CD4-positive, alpha-beta T cell (primary cell): ENCODE measurements around the gene TPTE. TPM values are rescaled to one million over a fixed set of nuclear protein-coding genes. Genes with fewer than 3 reads are reported as not detected.
A peak's percentile ranks its signal among the peaks of the same experiment; 100 is the strongest.
"Not testable (repeated sequence)": the region's sequence is repeated elsewhere in the genome, so short reads cannot be mapped to it uniquely, and the experiment has no call there.

ENCODE experiments used
- ATAC-seq: fragments of 200-7000 bp; cut with Tn5 transposase; one replicate; pipeline ENCODE4 v1.10.0; 2022; ENCODE audit warnings: mild to moderate bottlenecking; ENCODE audit not compliant: poor library complexity
- CTCF ChIA-PET: fragments of 350-600 bp; sonication (Branson Sonifier 250); formaldehyde crosslinking; loops from one replicate; lab custom pipeline; 2021; ENCODE audit warnings: antibody characterized with exemption, inconsistent platforms; lab: Charles Lee
- POLR2A ChIA-PET: fragments of 350-600 bp; sonication (Branson Sonifier 250); formaldehyde crosslinking; loops from one replicate; lab custom pipeline; 2021; ENCODE audit warnings: antibody characterized with exemption, inconsistent platforms; lab: Charles Lee
- DNase-seq, 14 experiments: peaks; one replicate each; pipeline ENCODE4 v3.0.0-alpha.2; 2013 to 2020; ENCODE audit warnings: mixed read lengths in 2 of 14
- H3K27ac ChIP-seq, 2 donors: one replicate each; pipeline versions ENCODE4 v1.5.1 to v1.7.0; 2013; ENCODE audit warnings: low read length in 2 of 2, low read depth in 1 of 2, mild to moderate bottlenecking in 1 of 2
- H3K27me3 ChIP-seq, 2 experiments: 1 replicate in 1 of 2; 2 replicates in 1 of 2; pipeline versions ENCODE4 v1.6.1 to v1.7.0; 2013; ENCODE audit warnings: low read length in 2 of 2, control low read depth in 1 of 2, mild to moderate bottlenecking in 1 of 2, moderate library complexity in 1 of 2; ENCODE audit not compliant: insufficient read depth in 2 of 2, control insufficient read depth in 1 of 2
- H3K36me3 ChIP-seq: one replicate; pipeline ENCODE4 v1.6.1; 2013; ENCODE audit warnings: low read length, control low read depth; ENCODE audit not compliant: insufficient read depth
- H3K4me1 ChIP-seq: one replicate; pipeline ENCODE4 v1.6.1; 2013; ENCODE audit warnings: low read length, control low read depth; ENCODE audit not compliant: insufficient read depth
- H3K4me3 ChIP-seq: one replicate; pipeline ENCODE4 v1.5.1; 2013; ENCODE audit warnings: mild to moderate bottlenecking, low read length, moderate library complexity
- H3K9me3 ChIP-seq, 2 experiments: 1 replicate in 1 of 2; 2 replicates in 1 of 2; pipeline versions ENCODE4 v1.6.1 to v1.7.0; 2013; ENCODE audit warnings: low read length in 2 of 2, mild to moderate bottlenecking in 2 of 2, control low read depth in 1 of 2, moderate library complexity in 1 of 2; ENCODE audit not compliant: control insufficient read depth in 1 of 2, insufficient read depth in 1 of 2
- H3K27ac Mint-ChIP-seq: one replicate; pipeline ENCODE4 v1.8.0; 2020; ENCODE audit warnings: mixed read lengths
- H3K27me3 Mint-ChIP-seq: one replicate; pipeline ENCODE4 v1.8.0; 2021; ENCODE audit warnings: mixed read lengths
- H3K36me3 Mint-ChIP-seq: one replicate; pipeline ENCODE4 v1.8.0; 2021; ENCODE audit warnings: low read depth, mixed read lengths
- H3K4me1 Mint-ChIP-seq: one replicate; pipeline ENCODE4 v1.8.0; 2021; ENCODE audit warnings: low read depth, mixed read lengths
- H3K4me3 Mint-ChIP-seq: one replicate; pipeline ENCODE4 v1.8.0; 2020; ENCODE audit warnings: mild to moderate bottlenecking, mixed read lengths
- H3K9me3 Mint-ChIP-seq: one replicate; pipeline ENCODE4 v1.8.0; 2020; ENCODE audit warnings: mixed read lengths
- intact Hi-C, 2 experiments: fragments of 100-400 bp; cut with DNase I in 1 of 2; cut with micrococcal nuclease in 1 of 2; formaldehyde crosslinking; loops; one replicate each; pipeline versions ENCODE4 v1.15.1 to v1.9.0; 2023 to 2025; cut with DNase I, micrococcal nuclease
- total RNA-seq, 174 experiments: library from RNA in 2 of 174; stranded (reverse) in 2 of 174; gene quantifications; one replicate each; pipeline ENCODE4 v1.2.3 and lab custom pipeline; 2021 to 2026
- TF ChIP-seq, protein P1 (sequence below): fragments of 200-600 bp; IDR thresholded peaks from one replicate; pipeline ENCODE4 v1.8.0; 2022; ENCODE audit warnings: antibody characterized with exemption, mild to moderate bottlenecking

Gene TPTE
- total RNA-seq, 2 experiments from 2014 or later = not detected

DNA sequence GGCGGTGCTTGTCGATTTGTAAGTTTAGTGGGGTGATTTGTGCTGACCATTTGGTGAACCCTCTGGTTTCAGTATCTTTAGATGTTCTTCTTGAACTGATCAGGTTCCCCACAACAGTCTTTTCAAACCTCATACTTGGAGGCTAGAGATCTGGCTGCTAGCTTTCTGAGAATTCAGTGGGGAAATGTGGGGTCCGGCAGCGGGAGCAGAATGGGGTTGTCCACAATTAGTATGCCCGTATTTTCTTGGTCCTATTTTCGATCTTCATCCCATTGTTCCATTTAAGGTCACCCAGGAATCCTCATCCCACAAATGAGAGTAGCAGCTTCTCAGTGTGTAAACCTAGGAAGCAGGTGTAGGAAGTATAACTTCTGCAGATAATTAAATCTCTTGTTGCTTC is 10.3 kb upstream of the TPTE start:
- no peak for DNase-seq
- POLR2A ChIA-PET = no interaction called here
- Mint-ChIP-seq H3K4me3 (no peak overlapping the region), H3K27ac (no peak overlapping the region), H3K36me3 (no peaks in the 10 kb centered on the region), H3K9me3 (peaks cover 19% of the 10 kb centered on the region), H3K4me1 (no peaks in the 10 kb centered on the region), H3K27me3 (no peaks in the 10 kb centered on the region)
- peaks cover 4 to 10% of the 10 kb centered on the region in 2 experiments for H3K9me3 ChIP-seq
- H3K36me3 ChIP-seq = no peaks in the 10 kb centered on the region
- ATAC-seq = no peak
- no peak overlapping the region for H3K4me3 ChIP-seq
- CTCF ChIA-PET = no interaction called here
- no peaks in the 10 kb centered on the region for H3K4me1 ChIP-seq
- TF ChIP-seq, protein P1, sequence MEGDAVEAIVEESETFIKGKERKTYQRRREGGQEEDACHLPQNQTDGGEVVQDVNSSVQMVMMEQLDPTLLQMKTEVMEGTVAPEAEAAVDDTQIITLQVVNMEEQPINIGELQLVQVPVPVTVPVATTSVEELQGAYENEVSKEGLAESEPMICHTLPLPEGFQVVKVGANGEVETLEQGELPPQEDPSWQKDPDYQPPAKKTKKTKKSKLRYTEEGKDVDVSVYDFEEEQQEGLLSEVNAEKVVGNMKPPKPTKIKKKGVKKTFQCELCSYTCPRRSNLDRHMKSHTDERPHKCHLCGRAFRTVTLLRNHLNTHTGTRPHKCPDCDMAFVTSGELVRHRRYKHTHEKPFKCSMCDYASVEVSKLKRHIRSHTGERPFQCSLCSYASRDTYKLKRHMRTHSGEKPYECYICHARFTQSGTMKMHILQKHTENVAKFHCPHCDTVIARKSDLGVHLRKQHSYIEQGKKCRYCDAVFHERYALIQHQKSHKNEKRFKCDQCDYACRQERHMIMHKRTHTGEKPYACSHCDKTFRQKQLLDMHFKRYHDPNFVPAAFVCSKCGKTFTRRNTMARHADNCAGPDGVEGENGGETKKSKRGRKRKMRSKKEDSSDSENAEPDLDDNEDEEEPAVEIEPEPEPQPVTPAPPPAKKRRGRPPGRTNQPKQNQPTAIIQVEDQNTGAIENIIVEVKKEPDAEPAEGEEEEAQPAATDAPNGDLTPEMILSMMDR = no peak
- no peaks in the 10 kb centered on the region for H3K27me3 ChIP-seq
- intact Hi-C loops = no loop called here
- H3K27ac ChIP-seq = no peak overlapping the region

DNA sequence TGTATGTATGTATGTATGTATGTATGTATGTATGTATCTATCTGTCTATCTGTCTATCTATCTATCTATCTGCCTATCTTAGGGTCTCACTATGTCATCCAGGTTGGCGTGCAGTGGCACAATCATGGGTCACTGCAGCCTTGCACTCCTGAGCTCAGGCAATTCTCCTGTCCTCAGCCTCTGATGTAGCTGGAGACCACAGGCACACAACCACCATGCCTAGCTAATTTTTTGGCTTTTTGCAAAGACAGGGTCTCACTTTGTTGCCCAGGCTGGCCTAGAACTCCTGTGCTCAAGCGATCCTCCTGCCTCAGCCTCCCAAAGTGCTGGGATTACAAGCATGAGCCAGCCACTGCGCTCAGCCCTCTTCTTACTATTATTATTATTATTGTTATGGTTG is 4.5 kb upstream of the TPTE start:
- H3K27ac ChIP-seq, H3K36me3 ChIP-seq, H3K4me1 ChIP-seq, H3K27me3 ChIP-seq, DNase-seq, ATAC-seq, H3K4me3 Mint-ChIP-seq, POLR2A ChIA-PET, H3K4me3 ChIP-seq, H3K36me3 Mint-ChIP-seq, H3K27ac Mint-ChIP-seq, intact Hi-C loops, CTCF ChIA-PET, H3K4me1 Mint-ChIP-seq, H3K27me3 Mint-ChIP-seq: not testable (repeated sequence)
- peaks cover 24% of the 10 kb centered on the region for H3K9me3 Mint-ChIP-seq
- peaks cover 13 to 47% of the 10 kb centered on the region in 2 experiments for H3K9me3 ChIP-seq

DNA sequence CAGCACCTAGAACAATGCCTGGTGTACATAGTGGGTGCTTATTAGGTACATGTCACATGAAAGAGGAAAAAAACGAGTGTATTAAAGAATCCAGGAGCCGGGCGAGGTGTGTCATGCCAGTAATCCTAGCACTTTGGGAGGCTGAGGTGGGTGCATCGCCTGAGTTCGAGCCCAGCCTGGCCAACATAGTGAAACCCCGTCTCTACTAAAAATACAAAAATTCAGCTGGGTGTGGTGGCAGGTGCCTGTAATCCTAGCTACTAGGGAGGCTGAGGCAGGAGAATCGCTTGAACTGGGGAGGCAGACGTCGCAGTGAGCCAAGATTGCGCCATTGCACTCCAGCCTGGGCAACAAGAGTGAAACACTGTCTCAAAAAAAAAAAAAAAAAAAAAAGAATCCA is 3.5 kb upstream of the TPTE start:
- ATAC-seq, H3K36me3 ChIP-seq, H3K4me3 ChIP-seq, H3K27me3 ChIP-seq, H3K4me3 Mint-ChIP-seq, intact Hi-C loops, CTCF ChIA-PET, H3K27me3 Mint-ChIP-seq, H3K4me1 ChIP-seq, H3K4me1 Mint-ChIP-seq, H3K27ac Mint-ChIP-seq, H3K36me3 Mint-ChIP-seq, H3K27ac ChIP-seq, DNase-seq, POLR2A ChIA-PET: not testable (repeated sequence)
- H3K9me3 ChIP-seq = peaks cover 15 to 47% of the 10 kb centered on the region in 2 experiments
- peaks cover 24% of the 10 kb centered on the region for H3K9me3 Mint-ChIP-seq

DNA sequence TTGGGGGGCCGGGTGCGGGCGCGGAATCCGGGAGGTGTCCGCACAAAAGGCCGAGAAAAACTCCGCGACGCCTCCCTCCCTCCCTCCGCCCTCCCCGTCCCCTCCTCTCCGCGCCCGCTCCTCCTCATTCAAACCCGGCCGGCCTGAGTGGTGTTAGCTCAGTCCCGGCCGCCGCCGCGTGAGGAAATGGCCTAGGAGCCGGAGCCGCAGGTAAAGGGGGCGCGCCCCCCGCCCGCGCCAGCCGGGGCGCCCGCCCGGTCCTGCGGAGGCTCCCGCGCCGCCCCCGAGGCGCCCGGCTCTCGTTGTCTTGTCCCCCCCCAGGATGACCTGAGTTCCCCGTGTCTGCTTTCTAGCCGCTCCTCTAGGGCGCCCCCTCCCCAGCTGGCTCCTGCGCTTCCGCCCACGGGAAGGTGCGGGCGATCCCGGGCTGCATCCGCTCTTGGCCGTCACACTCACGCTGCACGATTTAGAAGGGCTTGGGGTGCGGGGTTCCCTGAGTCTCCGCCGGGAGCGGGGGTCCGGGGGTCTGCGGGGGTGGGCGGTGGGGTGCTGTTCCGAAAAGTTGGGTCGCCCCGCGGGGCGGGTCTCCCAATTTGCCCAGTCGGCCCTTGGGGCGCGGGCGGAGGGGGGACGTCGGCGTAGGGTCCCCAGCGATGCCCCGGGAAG is 585 bp downstream of the TPTE start:
- POLR2A ChIA-PET, intact Hi-C loops, H3K27me3 ChIP-seq, H3K36me3 Mint-ChIP-seq, H3K27ac ChIP-seq, H3K36me3 ChIP-seq, H3K4me1 ChIP-seq, H3K4me1 Mint-ChIP-seq, H3K4me3 Mint-ChIP-seq, CTCF ChIA-PET, H3K27ac Mint-ChIP-seq, DNase-seq, H3K27me3 Mint-ChIP-seq, H3K4me3 ChIP-seq: not testable (repeated sequence)
- peaks cover 18% of the 10 kb centered on the region for H3K9me3 Mint-ChIP-seq
- ATAC-seq = peak; percentile 54
- H3K9me3 ChIP-seq = peaks cover 17 to 45% of the 10 kb centered on the region in 2 experiments
